Astrocyte (in vitro differentiated cells and primary cell): Measurements from ENCODE around the gene SLC5A2. TPM values are rescaled to one million over a fixed set of nuclear protein-coding genes. Genes with fewer than 3 reads are reported as not detected.
A peak's percentile ranks its signal among the peaks of the same experiment; 100 is the strongest.

Experiments
- DNase-seq: peaks from one replicate; pipeline ENCODE4 v3.0.0-alpha.2; 2010; ENCODE audit warnings: low read depth
- FAIRE-seq: peaks from 2 replicates; lab custom pipeline; 2011; peaks lifted over from hg19 to GRCh38; lab: Jason Lieb, UNC
- H2AFZ ChIP-seq: 2 replicates; pipeline ENCODE4 v1.6.0; 2012; ENCODE audit warnings: low read depth, low read length, inconsistent platforms
- H3K27ac ChIP-seq: 2 replicates; pipeline ENCODE4 v1.5.1; 2011; ENCODE audit warnings: low read depth, low read length, inconsistent platforms
- H3K27me3 ChIP-seq: 2 replicates; pipeline ENCODE4 v1.6.0; 2011; ENCODE audit warnings: low read length, inconsistent platforms; ENCODE audit not compliant: insufficient read depth
- H3K36me3 ChIP-seq: 2 replicates; pipeline ENCODE4 v1.5.1; 2011; ENCODE audit warnings: low read length, inconsistent platforms; ENCODE audit not compliant: insufficient read depth
- H3K4me1 ChIP-seq: 2 replicates; pipeline ENCODE4 v1.5.1; 2011; ENCODE audit warnings: low read length, inconsistent platforms; ENCODE audit not compliant: insufficient read depth
- H3K4me2 ChIP-seq: 2 replicates; pipeline ENCODE4 v1.6.0; 2012; ENCODE audit warnings: low read length, inconsistent platforms
- H3K4me3 ChIP-seq: 2 replicates; pipeline ENCODE4 v1.5.1; 2011; ENCODE audit warnings: low read depth, mild to moderate bottlenecking, low read length, inconsistent platforms; ENCODE audit not compliant: insufficient read depth
- H3K79me2 ChIP-seq: 2 replicates; pipeline ENCODE4 v1.6.0; 2012; ENCODE audit warnings: mild to moderate bottlenecking, low read length, inconsistent platforms; ENCODE audit not compliant: insufficient read depth
- H3K9ac ChIP-seq: 2 replicates; pipeline ENCODE4 v1.6.0; 2012; ENCODE audit warnings: mild to moderate bottlenecking, low read length, inconsistent platforms
- H3K9me3 ChIP-seq: 2 replicates; pipeline ENCODE4 v1.5.1; 2012; ENCODE audit warnings: low read depth, mild to moderate bottlenecking, low read length, inconsistent platforms; ENCODE audit not compliant: insufficient read depth
- H4K20me1 ChIP-seq: 2 replicates; pipeline ENCODE4 v1.6.0; 2012; ENCODE audit warnings: low read length, inconsistent platforms; ENCODE audit not compliant: insufficient read depth
- H3K27ac Mint-ChIP-seq: one replicate; pipeline ENCODE4 v1.8.0; 2021; ENCODE audit warnings: mild to moderate bottlenecking, mixed read lengths; ENCODE audit not compliant: unreplicated experiment
- H3K27me3 Mint-ChIP-seq: one replicate; pipeline ENCODE4 v1.8.0; 2021; ENCODE audit warnings: low read depth, mixed read lengths; ENCODE audit not compliant: unreplicated experiment
- H3K36me3 Mint-ChIP-seq: one replicate; pipeline ENCODE4 v1.8.0; 2021; ENCODE audit warnings: low read depth, mixed read lengths; ENCODE audit not compliant: unreplicated experiment
- H3K4me1 Mint-ChIP-seq: one replicate; pipeline ENCODE4 v1.8.0; 2021; ENCODE audit warnings: low read depth, mixed read lengths; ENCODE audit not compliant: unreplicated experiment
- H3K4me3 Mint-ChIP-seq: one replicate; pipeline ENCODE4 v1.8.0; 2021; ENCODE audit warnings: mild to moderate bottlenecking, moderate library complexity, mixed read lengths; ENCODE audit not compliant: unreplicated experiment
- H3K9me3 Mint-ChIP-seq: one replicate; pipeline ENCODE4 v1.8.0; 2021; ENCODE audit warnings: mild to moderate bottlenecking, mixed read lengths; ENCODE audit not compliant: unreplicated experiment
- EZH2 ChIP-seq: IDR thresholded peaks from 2 replicates; pipeline ENCODE4 v1.6.1; 2012; ENCODE audit warnings: mild to moderate bottlenecking, low read length, inconsistent platforms; ENCODE audit not compliant: insufficient read depth
- total RNA-seq: library from RNA; stranded (reverse); gene quantifications from 2 replicates; pipeline ENCODE4 v1.2.1, GENCODE V29; 2021
- TF ChIP-seq, protein P1 (sequence below): IDR thresholded peaks from 2 replicates; pipeline ENCODE4 v1.5.1; 2011; ENCODE audit warnings: low read depth, mild to moderate bottlenecking, inconsistent platforms, low read length, moderate library complexity; ENCODE audit not compliant: insufficient read depth

The SLC5A2 gene
- total RNA-seq, 1 donor from 2014 or later = not detected

DNA sequence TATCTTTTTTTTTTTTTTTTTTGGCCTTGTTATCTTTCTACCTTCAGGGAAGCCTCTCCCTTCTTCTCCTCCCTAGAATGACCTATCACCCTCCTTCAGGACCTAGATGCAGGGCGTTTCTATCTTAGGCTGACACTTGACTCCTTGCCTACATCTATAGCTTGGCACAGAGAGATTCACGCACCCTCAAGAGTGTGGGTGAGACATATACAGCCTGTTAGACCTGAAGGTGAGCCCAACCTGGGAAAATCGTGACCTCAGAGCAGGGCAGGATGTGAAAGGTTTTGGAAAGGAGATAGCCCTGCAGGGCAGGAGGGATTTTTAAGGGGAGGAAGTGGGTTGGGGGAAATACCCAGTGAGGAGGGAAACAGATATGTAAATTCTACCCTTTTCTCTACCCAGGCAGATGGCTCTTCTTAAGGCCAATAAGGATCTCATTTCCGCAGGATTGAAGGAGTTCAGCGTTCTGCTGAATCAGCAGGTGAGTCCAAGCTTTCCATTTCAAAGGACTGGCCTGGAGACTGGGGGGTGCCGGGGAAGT is 44.9 kb downstream of the SLC5A2 start, which contains the start of gene AHSP:
Gene AHSP, plus strand, starts transcription at position 167 of the 541 bp plus-strand sequence. Its CDS starts 240 bp downstream, at position 407.
- Histone ChIP-seq H3K27ac (no peak within 1 kb of the TSS), H3K4me1 (peaks cover 5% of the 10 kb centered on the region), H4K20me1 (no peaks in the 10 kb centered on the region), H3K4me2 (peak within 1 kb of the TSS; percentile 72), H3K27me3 (peaks cover 20% of the 10 kb centered on the region), H3K9me3 (no peaks in the 10 kb centered on the region), H3K79me2 (no peaks in the 10 kb centered on the region), H3K4me3 (no peak within 1 kb of the TSS), H3K9ac (no peak within 1 kb of the TSS), H2AFZ (peak within 1 kb of the TSS; percentile 56), H3K36me3 (no peaks in the 10 kb centered on the region)
- peaks cover 7% of the 10 kb centered on the region for H3K4me1 Mint-ChIP-seq
- TF ChIP-seq, protein P1, sequence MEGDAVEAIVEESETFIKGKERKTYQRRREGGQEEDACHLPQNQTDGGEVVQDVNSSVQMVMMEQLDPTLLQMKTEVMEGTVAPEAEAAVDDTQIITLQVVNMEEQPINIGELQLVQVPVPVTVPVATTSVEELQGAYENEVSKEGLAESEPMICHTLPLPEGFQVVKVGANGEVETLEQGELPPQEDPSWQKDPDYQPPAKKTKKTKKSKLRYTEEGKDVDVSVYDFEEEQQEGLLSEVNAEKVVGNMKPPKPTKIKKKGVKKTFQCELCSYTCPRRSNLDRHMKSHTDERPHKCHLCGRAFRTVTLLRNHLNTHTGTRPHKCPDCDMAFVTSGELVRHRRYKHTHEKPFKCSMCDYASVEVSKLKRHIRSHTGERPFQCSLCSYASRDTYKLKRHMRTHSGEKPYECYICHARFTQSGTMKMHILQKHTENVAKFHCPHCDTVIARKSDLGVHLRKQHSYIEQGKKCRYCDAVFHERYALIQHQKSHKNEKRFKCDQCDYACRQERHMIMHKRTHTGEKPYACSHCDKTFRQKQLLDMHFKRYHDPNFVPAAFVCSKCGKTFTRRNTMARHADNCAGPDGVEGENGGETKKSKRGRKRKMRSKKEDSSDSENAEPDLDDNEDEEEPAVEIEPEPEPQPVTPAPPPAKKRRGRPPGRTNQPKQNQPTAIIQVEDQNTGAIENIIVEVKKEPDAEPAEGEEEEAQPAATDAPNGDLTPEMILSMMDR = no peak
- no peak for TF ChIP-seq EZH2
- H3K9me3 Mint-ChIP-seq = peaks cover 11% of the 10 kb centered on the region
- no peak for FAIRE-seq
- H3K4me3 Mint-ChIP-seq = no peak within 1 kb of the TSS
- DNase-seq = no peak
- H3K27me3 Mint-ChIP-seq = peaks cover 25% of the 10 kb centered on the region
- H3K27ac Mint-ChIP-seq = no peak within 1 kb of the TSS
- no peaks in the 10 kb centered on the region for H3K36me3 Mint-ChIP-seq

DNA sequence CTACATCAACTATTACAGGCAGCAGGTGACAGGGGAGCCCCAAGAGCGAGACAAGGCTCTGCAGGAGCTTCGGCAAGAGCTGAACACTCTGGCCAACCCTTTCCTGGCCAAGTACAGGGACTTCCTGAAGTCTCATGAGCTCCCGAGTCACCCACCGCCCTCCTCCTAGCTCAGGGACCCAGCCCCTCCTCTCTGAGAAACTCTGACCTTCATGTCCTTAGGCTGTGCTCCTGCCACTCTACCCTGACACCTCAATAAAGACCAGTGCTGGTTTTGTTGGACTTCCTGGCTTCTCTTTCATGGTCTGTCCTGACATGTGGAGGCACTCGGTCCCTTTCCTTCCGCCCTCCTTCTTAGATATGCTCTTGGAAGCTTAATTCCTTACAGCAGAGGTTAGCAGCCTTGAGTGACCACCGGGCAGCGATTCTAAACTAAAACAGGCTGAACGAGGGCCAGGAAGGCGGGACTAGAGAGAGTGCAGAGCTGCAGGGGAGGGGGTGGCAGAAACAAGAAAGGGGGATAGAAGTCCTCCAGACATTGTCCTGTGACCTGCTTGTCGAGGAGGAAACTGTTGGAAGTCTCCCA is 45.7 kb downstream of the SLC5A2 start:
- DNase-seq = no peak
- Histone ChIP-seq H3K27ac (no peak overlapping the region), H3K36me3 (no peaks in the 10 kb centered on the region), H3K79me2 (no peaks in the 10 kb centered on the region), H4K20me1 (no peaks in the 10 kb centered on the region), H3K4me1 (peaks cover 5% of the 10 kb centered on the region), H3K9ac (no peak overlapping the region), H2AFZ (peak overlapping the region; percentile 56), H3K4me2 (peak overlapping the region; percentile 72), H3K4me3 (peak overlapping the region; percentile 17), H3K27me3 (peaks cover 20% of the 10 kb centered on the region), H3K9me3 (no peaks in the 10 kb centered on the region)
- Mint-ChIP-seq H3K4me3 (peak overlapping the region; percentile 71), H3K27me3 (peaks cover 28% of the 10 kb centered on the region), H3K9me3 (peaks cover 11% of the 10 kb centered on the region), H3K4me1 (peaks cover 7% of the 10 kb centered on the region), H3K27ac (no peak overlapping the region), H3K36me3 (no peaks in the 10 kb centered on the region)
- TF ChIP-seq EZH2 = no peak
- TF ChIP-seq, protein P1 = no peak
- no peak for FAIRE-seq
